GM21619 (cell line): ENCODE measurements around the gene SYT2.
"Not testable (repeated sequence)": the region's sequence is repeated elsewhere in the genome, so short reads cannot be mapped to it uniquely, and the experiment has no call there.

Experiments used
- ATAC-seq: cut with Tn5 transposase; IDR thresholded peaks from one replicate; pipeline ENCODE4 v1.9.1; 2021; ENCODE audit not compliant: unreplicated experiment

The SYT2 gene

DNA sequence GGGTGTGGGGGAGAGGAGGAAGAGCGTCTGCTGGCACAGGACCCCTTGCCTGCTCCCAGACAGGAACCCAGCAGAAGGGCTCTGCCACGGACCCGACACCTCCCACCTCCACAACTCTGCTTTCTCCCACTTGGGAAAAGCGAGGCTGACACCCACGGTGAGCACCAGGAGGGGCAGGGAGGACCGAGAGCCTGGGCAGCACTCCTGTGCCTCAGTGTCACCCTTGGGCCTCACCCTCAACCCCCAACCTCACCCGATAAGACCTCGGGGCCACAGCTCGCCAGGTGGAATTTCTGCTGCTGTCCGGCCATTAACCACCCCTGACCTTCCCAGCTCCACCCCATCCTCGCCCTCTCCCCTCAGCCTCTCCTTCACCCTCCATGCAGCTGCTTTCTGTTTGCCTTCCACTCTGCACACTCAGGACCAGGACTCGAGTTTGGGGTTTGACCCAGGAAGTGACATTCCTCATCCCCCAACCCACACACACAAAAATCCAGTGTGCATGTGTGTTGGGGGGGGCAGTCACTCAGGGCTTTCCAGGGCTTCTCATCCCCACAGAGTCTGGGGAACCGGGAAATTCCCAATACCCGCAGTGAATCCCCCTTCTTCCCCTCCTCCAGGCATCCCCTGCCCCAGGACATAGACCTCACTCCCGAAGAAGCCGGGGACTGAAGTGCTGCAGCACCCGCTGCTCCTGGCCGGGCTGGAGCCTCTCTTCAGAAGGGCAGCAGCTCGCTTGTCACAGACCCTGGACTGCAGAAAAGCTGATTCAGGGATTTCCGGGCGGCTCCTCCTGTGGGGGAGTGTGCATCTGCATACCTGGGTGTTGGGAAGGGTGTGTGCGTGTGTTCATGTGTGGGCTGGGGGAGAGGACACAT is 65.8 kb downstream of the SYT2 start:
- ATAC-seq = no peak

DNA sequence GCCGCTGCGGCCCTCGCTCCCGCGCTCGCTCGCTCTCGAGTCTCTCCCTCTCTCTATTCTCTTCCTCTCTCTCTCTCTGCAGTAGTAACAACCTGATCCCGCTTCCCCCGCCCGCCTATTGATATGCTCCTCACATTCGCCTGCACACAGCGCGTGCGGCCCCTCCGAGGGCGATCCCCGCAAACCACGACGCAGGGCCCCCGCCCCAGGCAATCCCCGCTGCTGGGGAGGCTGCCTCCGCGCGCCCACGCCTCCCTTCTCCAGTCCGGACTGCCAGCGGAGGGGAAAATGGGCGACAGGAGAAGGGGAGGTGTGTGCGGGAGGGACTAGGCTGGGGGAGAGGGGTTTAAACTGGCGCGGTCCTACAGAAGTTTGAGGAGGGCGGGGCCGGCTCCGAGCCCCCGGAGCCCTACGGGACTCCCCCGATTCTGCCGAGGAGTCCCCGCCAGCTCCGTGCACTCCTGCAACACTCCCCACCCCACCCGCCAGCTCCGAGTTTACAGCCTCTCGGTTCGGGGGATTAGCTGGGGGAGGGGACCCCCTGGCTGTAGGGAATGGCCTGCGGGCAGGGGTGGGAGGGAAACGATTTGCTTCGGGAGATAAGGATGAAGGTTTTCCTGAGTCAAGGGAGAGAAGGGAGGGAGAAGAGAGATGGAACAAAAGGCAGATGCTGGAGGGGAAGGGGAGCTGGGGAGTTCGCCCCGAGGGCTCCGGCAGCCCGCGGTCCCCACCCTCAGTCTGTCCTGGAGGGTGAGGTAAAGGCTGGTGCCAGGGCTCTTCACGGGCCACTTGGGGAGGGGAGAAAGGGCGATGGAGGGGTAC is 66.6 kb downstream of the SYT2 start:
- no peak for ATAC-seq

DNA sequence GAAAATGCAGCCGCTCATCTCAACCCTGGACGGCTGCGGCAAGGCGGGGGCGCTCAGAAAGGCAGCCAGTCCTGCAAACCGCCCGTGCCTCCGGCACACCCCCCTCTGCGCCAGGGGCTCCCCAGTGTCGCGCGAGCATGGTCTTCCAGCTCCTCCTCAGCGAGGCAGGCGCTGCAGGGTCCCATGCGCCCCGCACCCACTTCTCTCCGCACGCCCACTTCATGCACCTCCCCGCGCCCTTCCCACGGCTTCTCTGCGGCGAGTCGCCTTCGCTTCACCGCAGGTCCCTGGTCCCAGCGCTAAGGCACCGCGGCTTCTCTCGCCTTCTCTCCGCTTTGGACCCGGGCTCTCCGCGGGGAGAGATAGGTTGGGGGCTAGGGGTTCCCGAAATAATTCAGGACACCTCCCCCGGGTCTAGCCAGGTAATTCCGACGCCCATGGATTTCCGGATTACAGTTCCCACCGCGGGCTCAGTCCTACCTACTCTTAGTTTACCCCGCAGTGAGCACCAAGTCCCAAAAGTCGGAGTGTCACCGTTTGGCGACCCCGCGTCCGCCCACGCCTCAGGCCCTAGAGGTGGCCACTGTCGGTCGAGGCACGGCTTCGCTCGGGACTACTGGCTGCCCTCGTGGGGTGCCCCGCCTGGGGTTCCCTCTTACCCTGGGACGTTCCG is 67.5 kb downstream of the SYT2 start:
- no peak for ATAC-seq

- ATAC-seq = no peak
These were observed 68.0 kb downstream of the SYT2 start for GRCh38 chr1:202642212-202642611.

DNA sequence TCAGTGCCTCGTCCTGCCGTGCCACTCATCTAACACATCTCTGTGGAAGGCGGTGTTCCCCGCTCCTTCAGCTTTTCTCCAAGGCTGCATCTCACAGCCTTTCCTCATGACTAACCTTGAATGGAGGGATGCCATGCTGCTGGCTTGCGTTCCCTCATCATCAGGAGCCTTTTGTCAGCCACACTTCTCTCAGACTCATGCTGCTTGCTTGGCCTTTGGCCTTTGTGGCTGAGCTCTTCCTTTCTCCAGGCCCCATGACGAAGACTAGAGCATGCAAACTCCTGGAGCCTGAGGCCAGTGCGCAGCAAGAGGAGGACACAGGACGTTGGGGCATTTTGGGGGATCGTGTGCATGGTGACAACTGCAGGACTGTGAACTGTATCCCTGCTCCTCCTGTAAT is 70.8 kb downstream of the SYT2 start:
- no peak for ATAC-seq

- not testable (repeated sequence) for ATAC-seq
These were observed 71.5 kb downstream of the SYT2 start for GRCh38 chr1:202638701-202639305.

DNA sequence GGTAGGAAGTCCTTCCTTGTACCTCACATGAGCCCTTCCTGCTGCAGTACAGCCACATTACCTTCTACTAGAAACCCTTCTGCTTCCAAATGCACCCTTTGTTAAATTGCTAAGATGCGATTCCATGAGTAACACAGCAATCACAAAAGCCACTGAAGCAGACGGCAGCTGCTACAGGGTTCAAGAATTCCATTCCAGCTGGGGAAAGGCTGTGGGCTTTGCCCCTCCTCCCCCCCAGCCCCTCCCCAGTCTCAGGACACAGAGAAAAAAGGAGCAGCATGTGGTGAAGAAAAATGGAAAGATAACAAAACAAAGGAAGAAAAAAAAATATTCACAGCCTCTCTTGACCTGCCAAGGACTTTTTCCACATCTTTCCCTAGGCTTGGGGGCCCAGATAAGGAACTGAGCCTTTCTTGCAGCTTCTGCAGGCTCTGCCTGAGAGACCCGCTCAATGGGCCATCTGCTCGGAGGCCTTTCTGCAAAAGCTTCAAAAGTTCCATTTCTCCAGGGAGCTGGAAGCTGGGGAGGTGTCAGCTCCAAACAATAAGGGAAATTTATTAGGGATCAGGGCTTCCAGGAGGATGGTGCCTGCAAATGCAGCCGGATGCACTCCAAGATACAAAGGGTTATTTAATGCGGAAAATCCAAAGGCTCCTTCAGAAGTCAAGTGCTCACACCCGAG is 72.1 kb downstream of the SYT2 start:
- no peak for ATAC-seq

DNA sequence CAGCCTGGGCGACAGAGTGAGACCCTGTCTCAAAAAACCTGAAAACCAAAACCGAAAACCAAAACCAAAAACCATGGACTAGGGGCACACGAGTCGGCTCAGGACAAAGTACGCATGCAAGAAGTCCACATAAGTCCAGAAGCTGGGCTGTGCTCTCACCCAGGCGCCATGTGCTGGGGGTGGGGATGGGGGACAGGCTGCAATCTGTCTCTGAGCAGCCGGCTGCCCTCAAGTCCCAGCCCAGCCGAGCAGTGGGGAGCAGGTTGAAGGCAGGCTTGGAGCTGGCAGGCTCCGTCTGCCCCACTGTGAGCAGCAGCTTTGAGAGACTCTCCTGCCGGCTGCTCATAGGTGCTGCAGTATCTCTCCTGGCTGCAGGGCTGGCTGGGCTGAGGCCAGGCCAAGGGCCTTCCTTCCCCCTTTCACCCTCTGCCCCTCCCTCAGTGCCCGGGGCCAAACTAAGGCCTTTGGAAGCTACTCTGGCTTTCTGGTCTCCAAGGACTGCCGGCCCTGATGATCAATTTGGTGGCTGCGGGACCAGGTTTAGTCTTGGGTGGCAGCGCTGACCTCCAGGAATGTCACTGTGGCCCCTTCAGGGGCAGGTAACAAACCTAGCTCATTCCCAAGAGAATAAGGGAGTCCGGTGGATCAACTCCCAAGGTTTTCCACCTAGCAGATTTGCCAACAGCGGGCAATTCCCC is 72.8 kb downstream of the SYT2 start:
- ATAC-seq = not testable (repeated sequence)

GRCh38 chr1:202636171-202636570 is 74.1 kb downstream of the SYT2 start:
- not testable (repeated sequence) for ATAC-seq

GRCh38 chr1:202632241-202632640 is 78.0 kb downstream of the SYT2 start:
- no peak for ATAC-seq

GRCh38 chr1:202631076-202631923 is 79.0 kb downstream of the SYT2 start:
- ATAC-seq = no peak

DNA sequence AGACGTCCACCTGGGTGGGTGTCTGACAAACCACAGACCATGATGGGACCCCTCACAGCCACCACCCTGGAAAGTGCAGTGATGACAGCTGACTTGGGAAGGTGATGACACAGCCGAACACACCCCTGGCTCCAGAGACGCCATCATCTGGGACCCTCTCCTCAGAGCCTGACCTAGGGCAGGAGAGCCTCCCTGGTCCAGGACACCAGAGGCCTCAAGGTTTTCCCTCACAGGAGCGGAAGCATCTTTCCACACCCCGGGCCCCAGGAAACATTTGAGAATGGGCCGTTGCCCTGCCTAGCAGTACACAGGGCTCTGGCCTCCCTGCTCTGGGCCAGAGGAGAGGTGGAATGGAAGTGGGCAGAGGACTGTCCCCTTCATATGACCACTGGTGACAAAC is 79.7 kb downstream of the SYT2 start:
- ATAC-seq = no peak

- ATAC-seq = not testable (repeated sequence)
These were observed 80.2 kb downstream of the SYT2 start for GRCh38 chr1:202630096-202630495.

DNA sequence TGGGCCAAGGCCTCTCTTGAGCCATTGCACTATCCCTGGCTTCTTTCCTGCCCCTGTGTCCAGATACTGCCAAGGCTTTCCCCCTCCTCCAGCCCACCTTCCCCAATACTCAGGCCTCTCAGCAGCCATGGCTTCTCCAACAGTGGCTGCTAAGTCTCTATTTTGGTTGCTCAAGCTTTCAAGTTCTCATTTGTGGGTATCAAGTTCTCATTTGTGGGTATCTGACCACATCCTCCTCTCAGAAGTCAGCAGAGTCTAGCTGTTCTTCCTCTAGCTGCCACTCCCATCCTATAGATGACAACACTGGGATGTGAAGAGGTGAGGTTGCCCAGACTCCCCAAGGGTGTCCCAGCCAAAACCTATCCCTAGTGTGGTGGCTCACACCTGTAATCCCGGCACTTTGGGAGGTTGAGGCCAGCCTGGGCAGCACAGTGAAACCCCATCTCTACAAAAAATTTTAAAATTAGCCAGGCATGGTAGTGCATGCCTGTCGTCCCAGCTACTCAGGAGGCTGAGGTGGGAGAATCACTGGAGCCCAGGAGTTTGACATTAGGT is 80.9 kb downstream of the SYT2 start:
- ATAC-seq = peak; percentile 82

DNA sequence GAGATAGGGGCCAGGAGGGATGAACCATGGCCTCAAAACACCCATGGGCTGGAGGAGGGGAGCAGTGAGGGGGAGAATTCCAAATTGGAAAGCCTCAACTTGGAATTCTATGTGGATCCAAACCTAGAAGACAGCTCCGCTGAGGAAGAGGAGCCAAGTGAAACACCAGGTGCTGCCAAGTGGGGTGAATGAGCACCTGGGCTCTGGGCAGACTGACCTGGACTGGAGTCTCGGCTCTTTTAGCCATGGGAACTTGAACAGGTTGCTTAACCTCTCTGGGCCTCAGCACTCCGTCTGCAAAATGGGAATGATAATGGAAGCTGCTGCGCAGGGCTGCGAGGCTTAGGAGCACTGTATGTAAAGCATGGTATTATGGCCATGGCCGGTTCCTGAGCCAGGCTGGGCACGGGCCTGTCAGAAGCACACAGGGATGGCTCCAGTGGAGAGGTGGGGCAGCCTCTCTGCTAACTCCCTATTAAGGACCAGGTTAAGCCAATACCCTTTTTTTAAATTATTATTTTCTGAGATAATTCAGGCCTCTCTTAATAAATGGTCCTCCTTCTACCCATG is 81.5 kb downstream of the SYT2 start:
- no peak for ATAC-seq

GRCh38 chr1:202627841-202628565 is 82.3 kb downstream of the SYT2 start:
- no peak for ATAC-seq

- ATAC-seq = not testable (repeated sequence)
These were observed 83.2 kb downstream of the SYT2 start for GRCh38 chr1:202627036-202627435.
